GM19324 (cell line): ENCODE measurements around the gene XPNPEP3.
"Not testable (repeated sequence)": the region's sequence is repeated elsewhere in the genome, so short reads cannot be mapped to it uniquely, and the experiment has no call there.

Experiments used
- ATAC-seq: cut with Tn5 transposase; IDR thresholded peaks from one replicate; pipeline ENCODE4 v1.9.1; 2021; ENCODE audit warnings: mild to moderate bottlenecking, moderate library complexity; ENCODE audit not compliant: unreplicated experiment, low FRiP score

The XPNPEP3 gene

DNA sequence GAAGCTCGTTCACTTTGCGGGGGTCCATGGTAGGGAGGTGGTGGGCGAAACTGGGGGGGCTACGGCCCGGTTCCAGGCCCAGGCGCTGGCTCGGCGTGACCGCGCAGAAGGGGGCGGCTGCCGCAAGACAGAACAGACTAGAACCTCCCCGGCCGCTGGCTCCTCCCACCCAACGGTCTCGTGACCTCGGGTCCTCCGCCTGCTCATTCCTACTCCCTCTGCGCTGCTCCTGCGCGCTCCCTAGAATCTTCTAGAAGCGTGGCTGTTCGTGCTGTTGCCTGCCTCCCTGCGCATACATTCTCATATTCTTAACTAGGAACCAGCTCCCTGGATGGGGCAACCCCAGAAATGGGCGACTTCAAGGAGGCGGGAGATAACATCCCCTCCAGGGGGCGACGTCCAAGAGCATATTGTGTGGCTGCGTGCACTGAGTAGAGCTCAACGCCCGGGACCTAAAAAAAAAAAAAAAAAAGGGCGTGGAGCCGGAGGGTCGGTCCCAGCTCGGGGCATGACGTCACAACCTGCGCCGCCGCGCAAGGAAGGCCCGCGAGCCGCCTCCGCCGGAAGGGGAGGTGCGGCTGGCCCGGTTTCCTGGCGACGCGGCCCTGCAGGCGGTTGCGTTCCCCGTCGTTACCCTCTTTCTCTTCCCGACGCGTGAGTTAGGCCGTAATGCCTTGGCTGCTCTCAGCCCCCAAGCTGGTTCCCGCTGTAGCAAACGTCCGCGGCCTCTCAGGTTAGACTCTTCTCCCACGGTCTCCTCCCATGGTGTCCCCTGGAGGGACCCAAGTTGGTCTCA lies at the start of gene XPNPEP3, which contains the start of gene ST13:
Gene XPNPEP3, plus strand, starts transcription at position 636 of the 796 bp plus-strand sequence. Its CDS starts 34 bp downstream, at position 670.
Gene ST13, minus strand, starts transcription at position 127 of the 796 bp plus-strand sequence. Its CDS starts 99 bp downstream, at position 28.
- peak; percentile 92 for ATAC-seq

DNA sequence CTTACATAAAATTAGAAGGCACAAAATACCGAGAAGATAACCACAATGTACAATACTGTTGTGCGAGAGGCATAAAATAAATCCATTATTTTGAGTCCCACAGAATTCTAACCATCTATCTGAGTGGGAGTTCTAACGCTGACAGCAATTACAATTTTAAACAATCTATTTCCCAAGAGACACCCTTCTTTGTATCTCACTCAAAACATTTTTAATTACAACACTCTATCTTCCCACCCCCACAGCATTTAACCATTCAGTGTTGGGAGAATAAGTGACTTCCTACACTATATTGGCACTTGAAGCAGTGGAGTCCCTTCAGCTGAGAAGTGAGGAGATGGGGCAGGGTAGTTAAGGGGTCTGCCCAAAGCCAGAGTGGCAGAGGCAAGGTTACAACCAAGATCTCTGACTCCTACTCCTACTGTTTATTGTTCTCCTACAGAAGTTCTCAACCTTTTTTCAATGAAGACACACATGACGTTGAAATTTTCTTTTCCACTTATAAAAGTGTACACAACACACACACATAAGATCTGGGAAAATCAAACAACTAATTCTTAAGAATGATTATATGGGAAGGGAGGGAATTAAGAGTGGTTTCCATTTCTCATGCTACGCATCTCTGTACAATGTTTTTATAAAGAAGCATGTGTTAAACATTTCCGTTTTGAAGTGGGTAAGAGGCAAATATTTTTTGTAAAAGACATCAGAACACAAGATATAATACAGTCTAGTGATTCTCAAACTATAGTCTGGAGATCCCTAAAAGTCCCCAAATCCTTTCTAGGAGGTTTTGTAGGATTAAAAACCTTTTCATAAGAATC lies 48.7 kb upstream of the XPNPEP3 start:
- no peak for ATAC-seq

DNA sequence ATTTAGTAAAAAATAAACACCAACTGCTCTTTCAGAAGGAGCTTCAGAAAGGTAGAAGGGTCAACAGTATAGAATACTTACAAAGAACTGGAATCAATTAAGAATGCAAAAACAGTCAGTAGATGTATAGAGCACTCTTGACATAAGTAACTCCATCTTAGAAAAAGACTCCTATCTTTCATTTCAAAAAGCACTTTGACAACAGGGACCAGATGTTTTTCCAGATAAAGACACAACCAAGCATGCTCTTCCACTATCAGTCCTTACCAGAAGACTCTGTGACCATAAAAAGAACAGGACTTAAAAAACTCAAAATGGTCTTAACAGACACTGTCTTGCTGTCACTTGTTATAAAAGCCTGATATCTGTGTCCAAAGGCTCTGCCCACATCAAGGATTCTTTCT lies 43.0 kb upstream of the XPNPEP3 start:
- no peak for ATAC-seq

DNA sequence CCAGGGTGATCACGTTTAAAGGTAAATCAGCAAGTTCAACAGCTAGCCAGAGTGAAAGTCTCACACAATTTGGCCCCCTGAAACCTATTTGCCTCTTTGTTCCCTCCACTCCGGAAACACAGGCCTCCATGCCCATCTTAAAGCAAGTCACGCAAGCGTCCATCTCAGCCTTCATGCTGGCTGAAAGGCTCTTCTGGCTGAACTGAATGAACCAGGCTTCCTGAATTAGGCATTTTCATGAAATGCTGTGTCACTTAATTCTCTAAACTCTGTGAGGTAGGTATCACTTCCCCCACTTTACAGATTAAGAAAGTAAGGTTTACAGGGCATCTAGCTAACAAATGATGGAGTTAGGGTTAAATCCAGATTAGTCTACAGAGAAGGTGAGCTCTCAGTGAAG lies 39.2 kb upstream of the XPNPEP3 start:
- ATAC-seq, result no peak

DNA sequence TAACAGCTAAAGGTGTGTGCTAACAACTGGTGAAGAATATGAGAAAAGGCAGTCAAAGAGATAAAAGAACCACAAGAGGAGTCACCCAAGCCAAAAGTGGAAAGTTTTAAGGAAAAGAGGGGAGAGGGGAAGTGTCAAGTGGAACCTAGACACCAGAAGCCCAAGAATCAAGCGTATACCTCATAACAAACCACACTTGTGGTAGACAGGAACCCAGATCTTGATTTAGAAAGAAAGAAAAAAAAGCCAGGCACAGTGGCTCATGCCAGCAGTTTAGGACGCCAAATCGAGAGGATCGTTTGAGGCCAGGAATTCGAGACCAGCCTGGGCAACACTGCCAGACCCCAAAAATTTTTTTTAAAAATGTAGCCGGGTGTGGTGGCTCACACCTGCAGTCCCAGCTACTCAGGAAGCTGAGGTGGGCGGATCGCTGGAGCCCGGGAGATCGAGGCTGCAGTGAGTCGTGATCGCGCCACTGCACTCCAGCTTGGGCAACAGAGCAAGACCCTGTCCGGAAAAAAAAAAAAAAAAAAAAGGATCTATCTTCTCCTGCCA lies 38.7 kb upstream of the XPNPEP3 start:
- ATAC-seq, result no peak

DNA sequence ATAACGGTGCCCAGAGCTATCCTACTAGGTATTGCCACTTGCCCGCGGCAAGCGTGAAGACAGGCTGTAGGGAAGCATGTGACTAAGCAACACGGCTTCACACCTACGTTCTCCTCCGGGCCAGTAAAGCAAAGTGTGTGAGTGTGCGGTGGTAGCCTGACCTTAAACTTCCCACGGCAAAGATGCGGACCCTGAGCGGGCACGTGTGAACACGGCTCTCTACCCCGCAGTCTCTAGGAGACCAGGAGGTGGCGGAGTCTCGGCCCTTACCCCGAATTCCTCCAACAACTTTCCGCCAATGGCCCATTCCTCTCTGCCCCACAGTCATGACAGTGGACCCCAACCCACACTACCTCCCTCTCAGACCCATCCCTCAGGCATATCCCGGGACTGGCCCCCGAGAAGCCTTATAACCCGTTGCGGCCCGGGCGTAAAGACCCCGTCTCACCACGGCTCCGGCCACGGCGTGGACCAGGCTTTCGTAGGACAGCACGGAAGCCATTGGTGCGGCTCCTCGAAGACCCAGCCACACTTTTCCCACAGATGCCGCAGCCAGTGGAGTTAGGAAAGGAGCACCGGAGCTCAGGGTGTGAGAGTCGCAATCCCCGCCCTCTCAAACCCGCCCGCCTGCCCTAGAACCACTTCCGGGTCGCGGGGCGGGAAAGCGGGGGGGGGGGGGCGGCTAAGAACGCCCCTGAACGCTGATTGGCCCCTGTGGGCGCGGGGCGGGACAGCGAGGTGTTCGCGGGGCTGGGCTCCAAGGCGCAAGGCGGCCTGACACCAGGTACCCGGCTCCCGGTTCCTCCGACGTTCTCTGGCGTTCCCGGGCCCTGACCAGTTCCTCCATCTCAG lies 38.0 kb upstream of the XPNPEP3 start, which contains the start of gene SLC25A17:
Gene SLC25A17, minus strand, starts transcription at position 600 of the 852 bp plus-strand sequence. Its CDS starts 98 bp downstream, at position 502.
- ATAC-seq, result peak; percentile 67

DNA sequence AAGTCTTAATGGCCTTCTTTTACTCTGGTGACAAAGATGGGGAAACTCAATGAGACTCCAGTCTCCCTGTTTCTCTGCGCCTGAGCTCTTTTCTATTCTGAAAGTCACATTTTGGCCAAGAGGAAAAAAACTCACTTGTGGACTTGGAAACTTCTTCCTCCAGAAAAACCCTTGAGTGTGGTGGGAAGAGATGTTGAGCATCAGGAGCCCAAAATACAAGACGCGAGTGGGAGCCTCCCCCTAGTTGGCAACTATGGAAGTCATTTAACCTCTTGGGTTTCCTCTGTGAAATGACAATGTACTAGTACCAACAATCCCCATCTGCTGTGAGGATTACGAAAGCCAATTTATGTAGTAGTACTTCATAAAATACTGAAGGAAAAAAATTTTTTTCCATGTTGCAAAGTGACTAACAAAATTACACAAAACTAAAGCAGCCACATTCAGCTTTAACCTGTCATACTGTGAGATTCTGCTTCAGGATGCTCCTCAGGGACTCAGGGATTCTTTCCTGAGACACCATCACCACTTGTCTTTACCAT lies 37.3 kb upstream of the XPNPEP3 start:
- ATAC-seq, result no peak

DNA sequence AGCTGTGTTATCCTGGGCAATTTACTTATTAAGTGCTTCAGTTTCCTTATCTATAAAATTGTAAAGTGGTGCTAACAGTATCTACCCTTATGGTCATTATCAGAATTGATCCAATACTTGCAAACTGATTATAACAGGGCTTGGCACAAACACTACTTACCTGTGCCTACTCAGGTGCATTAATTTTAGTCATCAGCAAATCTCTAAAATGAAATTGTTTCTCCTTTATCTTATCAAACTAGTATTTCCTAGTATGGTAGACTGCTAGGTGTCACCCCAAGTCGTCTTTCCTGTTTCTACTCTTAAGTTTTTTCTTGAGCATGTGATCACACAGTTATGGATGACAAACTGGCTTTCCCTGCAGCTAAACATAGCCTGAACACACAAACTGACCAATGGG lies 33.5 kb upstream of the XPNPEP3 start:
- no peak for ATAC-seq

DNA sequence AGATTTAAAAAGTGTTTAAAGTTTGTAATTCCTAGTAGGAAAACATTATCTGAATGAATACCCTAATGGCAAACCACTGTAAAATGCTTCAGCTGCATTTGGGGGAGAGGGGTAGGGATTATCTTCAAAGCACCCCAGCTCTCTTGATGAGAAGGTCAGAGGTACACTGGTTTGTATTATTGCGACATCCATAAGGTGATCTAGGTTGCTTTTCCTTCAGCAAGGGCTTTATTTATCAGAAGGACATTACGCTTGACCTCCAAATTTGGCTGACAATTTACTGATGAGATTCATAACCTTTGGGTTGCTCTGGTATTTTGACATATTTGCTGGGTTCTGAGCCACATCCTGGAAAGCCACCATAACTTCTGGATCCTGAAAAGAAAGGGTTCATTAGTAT lies 30.7 kb upstream of the XPNPEP3 start:
- ATAC-seq, result not testable (repeated sequence)

DNA sequence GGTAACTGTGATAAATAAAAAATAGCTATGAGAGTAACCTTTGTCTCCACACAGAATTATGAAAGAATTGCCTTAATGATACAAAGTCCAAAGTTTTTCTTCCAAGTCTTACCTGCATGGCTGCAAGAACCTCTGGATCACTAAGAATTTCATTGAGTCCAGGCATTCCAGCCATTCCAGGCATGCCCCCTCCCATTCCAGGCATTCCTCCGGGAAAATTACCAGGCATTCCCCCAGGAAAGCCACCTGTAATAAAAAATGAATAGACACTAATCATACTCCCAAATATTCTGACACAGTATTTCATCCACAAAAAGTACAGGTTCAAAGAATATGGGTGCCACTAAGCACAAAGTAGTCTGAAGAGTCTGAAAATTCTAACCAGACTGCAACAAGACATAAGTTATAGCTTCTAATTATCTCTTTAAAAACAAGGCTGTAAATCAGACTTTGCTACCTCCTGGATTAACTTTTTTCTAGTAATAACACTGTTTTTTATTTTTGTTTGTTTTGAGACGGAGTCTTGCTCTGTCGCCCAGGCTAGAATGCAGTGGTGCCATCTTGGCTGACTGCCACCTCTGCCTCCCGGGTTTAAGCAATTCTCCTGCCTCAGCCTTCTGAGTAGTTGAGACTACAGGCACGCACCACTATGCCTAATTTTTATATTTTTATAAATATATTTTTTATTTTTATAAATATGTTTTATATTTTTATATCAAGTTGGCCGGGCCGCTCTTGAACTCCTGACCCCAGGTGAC lies 29.8 kb upstream of the XPNPEP3 start:
- no peak for ATAC-seq

DNA sequence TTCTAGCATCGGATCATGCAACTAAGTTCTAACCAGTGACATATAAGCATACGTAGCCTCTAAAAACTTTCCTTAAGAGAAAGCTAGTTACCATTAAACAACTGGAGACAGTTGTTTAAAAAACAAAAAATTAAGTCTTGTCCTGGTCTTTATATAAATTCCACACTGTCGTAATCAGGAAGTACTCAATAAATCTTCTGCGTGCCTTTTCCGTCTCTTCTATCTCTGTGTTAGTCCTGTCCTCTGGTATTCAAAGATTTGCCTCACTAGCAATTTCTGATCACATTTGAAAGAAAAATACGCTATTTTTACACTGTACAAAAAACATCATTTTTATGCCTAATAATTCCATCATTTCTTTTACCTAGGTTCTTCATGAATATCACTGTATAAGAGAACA lies 27.8 kb upstream of the XPNPEP3 start:
- ATAC-seq, result no peak

DNA sequence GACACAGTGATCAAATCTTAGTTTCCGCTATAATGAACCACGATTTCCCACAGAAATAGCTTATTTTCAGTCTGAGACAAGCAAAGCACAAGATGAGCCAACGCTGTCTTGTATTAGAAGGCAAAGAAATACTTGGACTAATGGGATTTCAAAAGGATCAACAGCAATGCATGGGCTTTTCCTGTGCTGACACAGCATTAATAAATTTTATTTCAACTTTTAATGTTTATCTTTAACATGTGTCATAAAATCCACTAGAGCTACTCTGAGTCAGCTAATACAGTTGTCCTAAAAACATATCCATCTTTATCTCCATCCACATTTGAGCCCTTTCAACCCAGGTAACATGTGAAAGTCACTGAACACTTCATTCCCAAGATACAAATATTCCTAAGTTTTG lies 22.3 kb upstream of the XPNPEP3 start:
- no peak for ATAC-seq

DNA sequence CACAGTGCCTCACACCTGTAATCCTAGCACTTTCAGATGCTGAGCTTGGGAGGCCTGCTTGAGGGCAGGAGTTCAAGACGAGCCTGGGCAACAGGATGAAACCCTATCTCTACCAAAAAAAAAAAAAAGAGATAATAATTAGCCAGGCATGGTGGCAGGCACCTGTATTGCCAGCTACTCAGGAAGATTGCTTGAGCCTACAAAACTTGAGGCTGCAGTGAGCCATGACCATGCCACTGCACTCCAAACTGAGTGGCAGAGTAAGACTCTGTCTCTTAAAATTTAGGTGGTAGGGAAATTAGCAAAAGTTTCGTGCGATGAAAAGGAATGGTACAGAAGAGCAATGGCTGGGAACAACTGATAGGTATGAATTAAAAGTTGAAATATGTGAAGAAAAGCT lies 18.5 kb upstream of the XPNPEP3 start:
- ATAC-seq, result no peak

DNA sequence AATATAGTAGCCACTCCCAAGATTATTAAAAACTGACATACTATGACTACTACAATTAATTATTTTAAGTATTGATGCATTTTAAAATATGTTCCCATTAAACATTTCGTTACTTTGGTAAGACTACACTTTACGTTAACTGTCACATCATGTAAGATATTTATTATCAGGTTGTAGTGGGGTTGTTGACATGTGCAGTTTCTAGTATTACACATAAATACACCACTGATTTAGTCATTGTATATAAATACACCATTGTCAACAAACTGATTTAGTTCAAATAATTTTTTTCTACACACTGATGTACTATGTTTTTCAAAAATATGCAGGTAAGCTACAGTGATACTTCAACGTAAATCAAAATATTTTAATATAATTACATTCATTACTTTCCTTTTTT lies 12.0 kb upstream of the XPNPEP3 start:
- ATAC-seq, result no peak

DNA sequence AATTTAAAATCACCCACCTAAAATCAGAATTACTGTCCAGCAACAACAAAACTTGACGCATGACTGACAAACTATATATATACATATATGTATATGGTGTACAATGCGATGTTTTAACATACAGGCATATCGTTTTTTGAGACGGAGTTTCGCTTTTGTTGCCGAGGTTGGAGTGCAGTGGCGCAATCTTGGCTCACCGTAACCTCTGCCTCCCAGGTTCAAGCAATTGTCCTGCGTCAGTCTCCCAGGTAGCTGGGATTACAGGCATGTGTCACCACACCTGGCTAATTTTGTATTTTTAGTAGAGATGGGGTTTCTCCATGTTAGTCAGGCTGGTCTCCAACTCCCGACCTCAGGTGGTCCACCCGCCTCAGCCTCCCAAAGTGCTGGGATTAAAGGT lies 11.1 kb upstream of the XPNPEP3 start:
- not testable (repeated sequence) for ATAC-seq

DNA sequence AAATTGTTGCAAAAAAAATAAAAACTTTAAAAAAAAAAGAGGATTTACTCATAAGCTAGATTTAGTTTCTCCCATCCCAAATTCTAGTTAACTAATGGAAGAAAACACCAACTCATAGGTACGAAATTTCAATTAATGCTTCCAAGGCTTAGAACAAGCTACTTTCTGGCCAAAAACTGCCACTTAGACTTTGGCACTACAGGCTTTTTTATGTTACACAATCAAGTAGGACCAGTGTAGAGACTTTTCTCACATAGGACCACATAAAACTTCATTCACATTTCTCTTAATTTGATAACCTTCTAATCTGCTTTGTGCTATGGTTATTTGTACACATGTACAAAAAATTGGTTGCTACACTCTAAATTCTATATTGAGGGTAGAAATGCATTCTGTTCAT lies 3.6 kb upstream of the XPNPEP3 start:
- ATAC-seq, result no peak

DNA sequence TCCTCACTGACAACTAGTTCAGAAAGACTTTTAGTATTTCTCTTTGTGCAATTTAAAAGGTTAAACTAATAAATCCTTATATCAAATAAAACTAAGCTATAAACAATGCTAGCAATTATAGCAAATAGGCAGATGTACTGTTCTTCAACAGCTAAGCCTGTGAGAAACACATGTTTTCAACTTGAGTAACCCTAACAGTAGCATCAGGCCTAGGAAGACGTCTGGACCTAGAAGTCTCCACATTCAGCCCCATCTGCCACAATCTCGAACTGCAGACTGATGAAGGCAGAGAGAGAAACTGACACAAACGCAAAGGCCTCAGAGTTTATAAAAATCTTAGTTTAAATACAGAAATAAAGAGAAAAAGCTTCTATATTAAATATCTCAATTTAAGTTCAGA lies 3.0 kb upstream of the XPNPEP3 start:
- ATAC-seq, result no peak

DNA sequence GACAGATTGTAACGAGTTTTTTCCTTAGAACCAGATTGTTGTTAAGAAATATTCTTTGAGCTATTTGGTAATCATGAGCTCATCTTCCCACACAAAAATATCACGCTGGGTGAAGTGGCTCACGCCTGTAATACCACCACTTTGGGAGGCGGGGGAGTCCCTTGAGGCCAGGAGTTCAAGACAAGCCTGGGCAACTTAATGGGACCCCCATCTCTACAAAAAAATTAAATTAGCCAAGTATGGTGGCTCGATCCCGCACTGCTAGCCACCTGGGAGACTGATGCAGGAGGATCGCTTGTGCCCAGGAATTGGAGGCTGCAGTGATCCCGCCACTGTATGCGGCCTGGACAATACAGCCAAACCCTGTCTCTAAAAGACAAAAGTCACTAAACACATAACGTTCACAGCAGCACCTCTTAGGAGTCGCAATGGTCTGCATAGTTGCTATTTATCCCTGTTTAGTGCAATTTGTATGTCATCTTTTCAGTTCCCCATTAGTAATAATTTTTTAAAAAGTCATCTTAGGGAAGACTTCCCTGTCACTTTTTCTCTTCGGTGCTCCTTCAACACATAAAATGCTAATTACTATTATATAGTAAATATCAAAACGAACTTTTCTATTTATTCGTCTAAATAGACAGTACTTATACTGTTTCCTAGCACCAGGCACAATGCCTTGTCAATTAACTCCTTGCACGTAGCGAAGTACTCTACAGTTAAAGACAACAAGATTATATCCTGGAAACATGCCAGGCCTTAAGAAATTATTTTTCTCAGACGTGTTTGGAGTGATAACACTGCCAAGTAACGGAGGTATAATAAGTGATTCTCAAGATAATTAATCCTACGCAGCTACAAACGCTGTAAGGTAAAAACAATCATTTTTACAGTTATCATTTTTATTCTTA lies 1.6 kb upstream of the XPNPEP3 start:
- ATAC-seq, result no peak
